B cell (primary cell): ENCODE measurements around the gene ZNF835. TPM values are rescaled to one million over a fixed set of nuclear protein-coding genes. Genes with fewer than 3 reads are reported as not detected.

Experiments used
- ATAC-seq: fragments of 200-7000 bp; cut with Tn5 transposase; one replicate; pipeline ENCODE4 v1.10.0; 2021; ENCODE audit warnings: low read depth, mild to moderate bottlenecking, moderate number of reproducible peaks, moderate library complexity
- CTCF ChIA-PET: fragments of 350-600 bp; sonication (Branson Sonifier 250); formaldehyde crosslinking; loops from one replicate; lab custom pipeline; 2021; ENCODE audit warnings: antibody characterized with exemption, inconsistent platforms; lab: Charles Lee
- POLR2A ChIA-PET: fragments of 350-600 bp; sonication (Branson Sonifier 250); formaldehyde crosslinking; loops from one replicate; lab custom pipeline; 2021; ENCODE audit warnings: antibody characterized with exemption; lab: Charles Lee
- DNase-seq: peaks from one replicate; pipeline ENCODE4 v3.0.0; 2013
- H2AFZ ChIP-seq: 2 replicates; pipeline ENCODE4 v1.6.1; 2012; ENCODE audit warnings: mild to moderate bottlenecking, low read depth, low read length; ENCODE audit not compliant: insufficient read depth, poor library complexity, severe bottlenecking
- H3K27ac ChIP-seq, 2 donors: 1 replicate in 1 of 2; 2 replicates in 1 of 2; pipeline ENCODE4 v1.5.1; 2012 to 2013; ENCODE audit warnings: low read length in 2 of 2, mild to moderate bottlenecking in 2 of 2, moderate library complexity in 1 of 2
- H3K27me3 ChIP-seq, 4 experiments: fragments of 200-600 bp in 1 of 4; sonication (generic) in 1 of 4; replicated peaks in 1 of 4; 1 replicate in 2 of 4; 2 replicates in 2 of 4; pipeline versions ENCODE4 v1.6.1 to v1.7.0; 2013 to 2016; ENCODE audit warnings: low read length in 3 of 4, mild to moderate bottlenecking in 2 of 4, mixed read lengths in 1 of 4, moderate library complexity in 1 of 4; ENCODE audit not compliant: insufficient read depth in 4 of 4, control insufficient read depth in 3 of 4; ENCODE audit errors: control extremely low read depth in 1 of 4
- H3K36me3 ChIP-seq, 2 experiments: replicated peaks in 1 of 2; 1 replicate in 1 of 2; 2 replicates in 1 of 2; pipeline versions ENCODE4 v1.6.1 to v1.7.1; 2013; ENCODE audit warnings: low read length in 1 of 2; ENCODE audit not compliant: insufficient read depth in 2 of 2, control insufficient read depth in 1 of 2; ENCODE audit errors: control extremely low read depth in 1 of 2, extremely low read depth in 1 of 2
- H3K4me1 ChIP-seq, 2 donors: fragments of 200-600 bp in 1 of 2; sonication (generic) in 1 of 2; 1 replicate in 1 of 2; 2 replicates in 1 of 2; pipeline versions ENCODE4 v1.5.1 to v1.6.1; 2013 to 2017; ENCODE audit warnings: low read length in 2 of 2; ENCODE audit not compliant: control insufficient read depth in 2 of 2, insufficient read depth in 2 of 2
- H3K4me2 ChIP-seq: replicated peaks from 2 replicates; pipeline ENCODE3; 2012; ENCODE audit warnings: mild to moderate bottlenecking, low read depth, low read length; ENCODE audit not compliant: poor library complexity, severe bottlenecking
- H3K4me3 ChIP-seq, 5 experiments: fragments of 200-600 bp in 1 of 5; sonication (generic) in 1 of 5; 1 replicate in 3 of 5; 2 replicates in 2 of 5; pipeline versions ENCODE4 v1.5.1 to v1.7.0; 2011 to 2016; ENCODE audit warnings: low read length in 4 of 5, mild to moderate bottlenecking in 4 of 5, low read depth in 2 of 5, control low read depth in 1 of 5, moderate library complexity in 1 of 5; ENCODE audit not compliant: insufficient read depth in 1 of 5; ENCODE audit errors: control extremely low read depth in 1 of 5, extremely low read depth in 1 of 5
- H3K79me2 ChIP-seq: fragments of 200-600 bp; sonication (generic); one replicate; pipeline ENCODE4 v1.6.0; 2016; ENCODE audit warnings: low read length; ENCODE audit not compliant: control insufficient read depth, insufficient read depth
- H3K9ac ChIP-seq: fragments of 200-600 bp; sonication (generic); 2 replicates; pipeline ENCODE4 v1.6.1; 2017; ENCODE audit warnings: mild to moderate bottlenecking, low read length, moderate library complexity
- H3K9me3 ChIP-seq, 3 donors: one replicate each; pipeline versions ENCODE4 v1.6.1 to v1.7.1; 2013; ENCODE audit warnings: low read length in 2 of 3; ENCODE audit not compliant: control insufficient read depth in 2 of 3, insufficient read depth in 1 of 3; ENCODE audit errors: control extremely low read depth in 1 of 3
- H4K20me1 ChIP-seq: 2 replicates; pipeline ENCODE4 v1.6.0; 2012; ENCODE audit warnings: mild to moderate bottlenecking, low read length; ENCODE audit not compliant: insufficient read depth, control insufficient read depth, poor library complexity, severe bottlenecking
- H3K27ac Mint-ChIP-seq: one replicate; pipeline ENCODE4 v1.8.0; 2021; ENCODE audit warnings: mixed read lengths
- H3K27me3 Mint-ChIP-seq: one replicate; pipeline ENCODE4 v1.8.0; 2021; ENCODE audit warnings: mixed read lengths
- H3K4me1 Mint-ChIP-seq: one replicate; pipeline ENCODE4 v1.8.0; 2021; ENCODE audit warnings: mixed read lengths
- H3K4me3 Mint-ChIP-seq: one replicate; pipeline ENCODE4 v1.8.0; 2021; ENCODE audit warnings: mixed read lengths
- H3K9me3 Mint-ChIP-seq: one replicate; pipeline ENCODE4 v1.8.0; 2022; ENCODE audit warnings: mixed read lengths; ENCODE audit not compliant: insufficient read depth
- EZH2 ChIP-seq: IDR thresholded peaks from 2 replicates; pipeline ENCODE4 v1.6.1; 2012; ENCODE audit warnings: borderline replicate concordance, low read depth, mild to moderate bottlenecking, moderate library complexity, low read length; ENCODE audit not compliant: insufficient read depth, poor library complexity, severe bottlenecking
- WGBS: methylation state at CpG from one replicate; pipeline ENCODE4 v1.1.5; 2013; ENCODE audit warnings: missing lambda C conversion rate; ENCODE audit not compliant: insufficient coverage; 5-methylcytosine and 5-hydroxymethylcytosine counted together
- intact Hi-C: fragments of 100-400 bp; cut with micrococcal nuclease; formaldehyde crosslinking; loops from one replicate; pipeline ENCODE4 v1.10.0; 2022
- polyA plus RNA-seq: library from polyadenylated mRNA; depleted of rRNA; stranded (reverse); fragments of >200 nt; gene quantifications from 2 replicates; pipeline ENCODE4 v1.2.3, GENCODE V29; 2012
- total RNA-seq, 2 donors: library from RNA; stranded (reverse); fragments of 120-200 nt in 1 of 2; gene quantifications; 1 replicate in 1 of 2; 2 replicates in 1 of 2; pipeline versions ENCODE4 v1.2.3 to v1.2.4, GENCODE V29; 2013 to 2022
- TF ChIP-seq, protein P1 (sequence below): fragments of 200-600 bp; IDR thresholded peaks from one replicate; pipeline ENCODE4 v1.8.0; 2022; ENCODE audit warnings: antibody characterized with exemption, mild to moderate bottlenecking

ZNF835 gene
- total and polyA plus RNA-seq, 2 donors (not counting 1 experiment from before 2014, with no cell fraction given): 4.3 to 7.0 TPM

DNA sequence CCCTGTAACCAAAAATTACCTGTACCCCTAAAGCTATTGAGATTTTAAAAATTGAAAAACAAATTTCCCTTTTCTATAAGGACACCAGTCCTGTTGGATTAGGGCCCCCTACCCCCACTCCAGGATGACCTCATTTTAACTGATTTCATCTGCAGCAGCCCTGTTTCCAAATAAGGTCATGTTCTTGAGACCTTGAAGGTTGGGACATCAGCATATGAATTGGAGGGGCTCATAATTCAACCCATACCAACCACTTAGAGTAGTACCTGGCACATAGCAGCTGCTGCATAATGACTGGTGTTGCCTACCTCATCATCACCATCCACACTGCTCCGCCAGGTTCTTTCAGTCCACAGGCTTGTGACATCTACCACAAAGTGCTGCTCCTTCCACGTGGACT lies 58.8 kb downstream of the ZNF835 start:
- CTCF ChIA-PET: no interaction called here
- 96% methylated on average over 2 of the region's 2 CpGs for WGBS
- peaks cover 0 to 56% (median 41%) of the 10 kb centered on the region in 3 donors for H3K9me3 ChIP-seq
- intact Hi-C loops: no loop called here
- H3K9ac ChIP-seq: no peak overlapping the region
- H3K4me3 ChIP-seq: no peak overlapping the region
- H3K4me1 ChIP-seq: no peaks in the 10 kb centered on the region
- no peak for DNase-seq
- Mint-ChIP-seq H3K4me3 (no peak overlapping the region), H3K27ac (no peak overlapping the region), H3K9me3 (peaks cover 38% of the 10 kb centered on the region), H3K4me1 (no peaks in the 10 kb centered on the region), H3K27me3 (no peaks in the 10 kb centered on the region)
- no peaks in the 10 kb centered on the region for H3K27me3 ChIP-seq
- H3K36me3 ChIP-seq: peaks cover 2 to 14% of the 10 kb centered on the region in 2 experiments
- H3K4me2 ChIP-seq: no peak overlapping the region
- H2AFZ ChIP-seq: no peak overlapping the region
- TF ChIP-seq, protein P1, sequence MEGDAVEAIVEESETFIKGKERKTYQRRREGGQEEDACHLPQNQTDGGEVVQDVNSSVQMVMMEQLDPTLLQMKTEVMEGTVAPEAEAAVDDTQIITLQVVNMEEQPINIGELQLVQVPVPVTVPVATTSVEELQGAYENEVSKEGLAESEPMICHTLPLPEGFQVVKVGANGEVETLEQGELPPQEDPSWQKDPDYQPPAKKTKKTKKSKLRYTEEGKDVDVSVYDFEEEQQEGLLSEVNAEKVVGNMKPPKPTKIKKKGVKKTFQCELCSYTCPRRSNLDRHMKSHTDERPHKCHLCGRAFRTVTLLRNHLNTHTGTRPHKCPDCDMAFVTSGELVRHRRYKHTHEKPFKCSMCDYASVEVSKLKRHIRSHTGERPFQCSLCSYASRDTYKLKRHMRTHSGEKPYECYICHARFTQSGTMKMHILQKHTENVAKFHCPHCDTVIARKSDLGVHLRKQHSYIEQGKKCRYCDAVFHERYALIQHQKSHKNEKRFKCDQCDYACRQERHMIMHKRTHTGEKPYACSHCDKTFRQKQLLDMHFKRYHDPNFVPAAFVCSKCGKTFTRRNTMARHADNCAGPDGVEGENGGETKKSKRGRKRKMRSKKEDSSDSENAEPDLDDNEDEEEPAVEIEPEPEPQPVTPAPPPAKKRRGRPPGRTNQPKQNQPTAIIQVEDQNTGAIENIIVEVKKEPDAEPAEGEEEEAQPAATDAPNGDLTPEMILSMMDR: no peak
- no peak for TF ChIP-seq EZH2
- H3K27ac ChIP-seq: no peak overlapping the region
- peaks cover 44% of the 10 kb centered on the region for H3K79me2 ChIP-seq
- POLR2A ChIA-PET: no interaction called here
- H4K20me1 ChIP-seq: no peaks in the 10 kb centered on the region
- no peak for ATAC-seq

Other genes with a start within 250 kb of the ZNF835 start
- 4.4 and 6.5 TPM in 2 replicates for gene ZNF667, start 194.4 kb downstream of the ZNF835 start, total RNA-seq
- 2.8 and 6.0 TPM in 2 replicates for gene ZNF667, start 194.4 kb downstream of the ZNF835 start, polyA plus RNA-seq
- 4.7 and 5.9 TPM in 2 replicates for gene ZNF471, start 163.9 kb downstream of the ZNF835 start, total RNA-seq
- gene ZNF471, start 163.9 kb downstream of the ZNF835 start, polyA plus RNA-seq: 0.91 and 1.6 TPM in 2 replicates
- 11.6 and 13.1 TPM in 2 replicates for gene ZFP28, start 132.8 kb downstream of the ZNF835 start, total RNA-seq
- gene ZFP28, start 132.8 kb downstream of the ZNF835 start, polyA plus RNA-seq: 2.5 and 4.6 TPM in 2 replicates
- gene ZNF470, start 104.3 kb downstream of the ZNF835 start, total RNA-seq: 6.9 and 11.9 TPM in 2 replicates
- gene ZNF470, start 104.3 kb downstream of the ZNF835 start, polyA plus RNA-seq: 1.1 and 1.9 TPM in 2 replicates
- gene ZNF71, start 76.5 kb downstream of the ZNF835 start, total RNA-seq: 9.0 and 9.3 TPM in 2 replicates
- gene ZNF71, start 76.5 kb downstream of the ZNF835 start, polyA plus RNA-seq: 4.8 and 6.4 TPM in 2 replicates
- not detected in 2 replicates for gene SMIM17, start 28.6 kb downstream of the ZNF835 start, total RNA-seq
- not detected in 2 replicates for gene SMIM17, start 28.6 kb downstream of the ZNF835 start, polyA plus RNA-seq
- not detected in 2 replicates for gene PEG3, start 169.0 kb upstream of the ZNF835 start, total RNA-seq
- gene PEG3, start 169.0 kb upstream of the ZNF835 start, polyA plus RNA-seq: 0.01 TPM in 1 of 2 replicates, not detected in the other
- not detected in 2 replicates for gene ZIM2, start 169.0 kb upstream of the ZNF835 start, total RNA-seq
- not detected in 2 replicates for gene ZIM2, start 169.0 kb upstream of the ZNF835 start, polyA plus RNA-seq